ENCODE data around the gene GABRG3. TPM values are rescaled to one million over a fixed set of nuclear protein-coding genes. Genes with fewer than 3 reads are reported as not detected.

GABRG3 gene
- total RNA-seq, 3 donors from 2014 or later = 0.15 to 0.33 TPM; not detected in 1

DNA sequence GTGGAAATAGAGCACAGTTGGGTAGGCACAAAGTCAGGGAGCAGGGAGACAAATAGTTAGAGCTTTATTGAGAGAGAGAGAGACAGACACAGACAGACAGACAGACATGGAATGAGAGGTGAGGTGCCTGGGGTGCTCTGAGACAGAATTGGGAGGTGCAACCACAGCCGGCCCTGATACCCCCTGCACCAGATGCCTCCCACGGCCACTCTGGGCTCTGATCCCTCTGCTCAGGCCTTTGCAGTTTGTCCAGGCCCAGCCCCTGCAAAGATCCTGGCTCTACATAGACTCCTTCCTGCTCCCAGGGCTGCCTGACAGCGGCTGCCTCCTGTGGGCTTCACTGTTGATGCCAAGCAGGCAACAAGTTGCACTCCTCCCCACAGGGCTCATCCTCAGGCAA is 283.8 kb downstream of the GABRG3 start:
- intact Hi-C loops (cut with DNase I; ENCODE audit: low total_unique reads) = no loop called here
- H3K4me3 ChIP-seq = no peak overlapping the region
- no peaks in the 10 kb centered on the region for H3K4me1 ChIP-seq
- TF ChIP-seq, protein P1, sequence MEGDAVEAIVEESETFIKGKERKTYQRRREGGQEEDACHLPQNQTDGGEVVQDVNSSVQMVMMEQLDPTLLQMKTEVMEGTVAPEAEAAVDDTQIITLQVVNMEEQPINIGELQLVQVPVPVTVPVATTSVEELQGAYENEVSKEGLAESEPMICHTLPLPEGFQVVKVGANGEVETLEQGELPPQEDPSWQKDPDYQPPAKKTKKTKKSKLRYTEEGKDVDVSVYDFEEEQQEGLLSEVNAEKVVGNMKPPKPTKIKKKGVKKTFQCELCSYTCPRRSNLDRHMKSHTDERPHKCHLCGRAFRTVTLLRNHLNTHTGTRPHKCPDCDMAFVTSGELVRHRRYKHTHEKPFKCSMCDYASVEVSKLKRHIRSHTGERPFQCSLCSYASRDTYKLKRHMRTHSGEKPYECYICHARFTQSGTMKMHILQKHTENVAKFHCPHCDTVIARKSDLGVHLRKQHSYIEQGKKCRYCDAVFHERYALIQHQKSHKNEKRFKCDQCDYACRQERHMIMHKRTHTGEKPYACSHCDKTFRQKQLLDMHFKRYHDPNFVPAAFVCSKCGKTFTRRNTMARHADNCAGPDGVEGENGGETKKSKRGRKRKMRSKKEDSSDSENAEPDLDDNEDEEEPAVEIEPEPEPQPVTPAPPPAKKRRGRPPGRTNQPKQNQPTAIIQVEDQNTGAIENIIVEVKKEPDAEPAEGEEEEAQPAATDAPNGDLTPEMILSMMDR (IDR thresholded peaks at IDR 0.05) = no peak
- no peak for TF ChIP-seq POLR2AphosphoS5 (IDR thresholded peaks at IDR 0.05)
- no peak for TF ChIP-seq POLR2A (IDR thresholded peaks at IDR 0.05)
- H3K27me3 ChIP-seq = no peaks in the 10 kb centered on the region
- DNase-seq (ENCODE audit: low spot score in 2 of 2) = no peak
- no peaks in the 10 kb centered on the region for H3K36me3 ChIP-seq
- H3K27ac ChIP-seq = no peak overlapping the region
- H3K9me3 ChIP-seq = no peaks in the 10 kb centered on the region

DNA sequence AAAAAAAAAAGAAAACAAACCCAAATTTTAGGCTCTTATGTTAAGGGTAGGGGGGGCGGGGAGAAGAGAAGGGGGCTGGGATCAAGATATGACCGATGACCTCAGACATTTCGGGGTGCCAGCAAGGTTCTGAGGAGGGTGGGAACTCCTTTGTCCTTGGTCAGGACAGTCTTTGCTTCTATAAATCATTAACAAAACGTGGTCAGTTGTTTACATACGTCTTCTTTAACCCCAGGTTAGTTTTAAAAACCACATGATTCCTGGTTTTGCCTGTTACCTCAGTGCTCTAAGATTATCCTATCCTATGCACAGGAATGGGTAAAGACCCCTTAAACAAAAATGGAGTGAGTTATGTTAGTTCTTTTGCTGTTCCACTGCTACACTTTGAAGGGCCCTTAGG is 285.5 kb downstream of the GABRG3 start:
- intact Hi-C loops (cut with DNase I; ENCODE audit: low total_unique reads) = no loop called here
- no peaks in the 10 kb centered on the region for H3K36me3 ChIP-seq
- no peak overlapping the region for H3K27ac ChIP-seq
- DNase-seq (ENCODE audit: low spot score in 2 of 2) = no peak
- H3K9me3 ChIP-seq = no peaks in the 10 kb centered on the region
- TF ChIP-seq POLR2AphosphoS5 (IDR thresholded peaks at IDR 0.05) (no peak), POLR2A (IDR thresholded peaks at IDR 0.05) (no peak)
- TF ChIP-seq, protein P1 (IDR thresholded peaks at IDR 0.05) = no peak
- H3K27me3 ChIP-seq = no peaks in the 10 kb centered on the region
- no peaks in the 10 kb centered on the region for H3K4me1 ChIP-seq
- no peak overlapping the region for H3K4me3 ChIP-seq

DNA sequence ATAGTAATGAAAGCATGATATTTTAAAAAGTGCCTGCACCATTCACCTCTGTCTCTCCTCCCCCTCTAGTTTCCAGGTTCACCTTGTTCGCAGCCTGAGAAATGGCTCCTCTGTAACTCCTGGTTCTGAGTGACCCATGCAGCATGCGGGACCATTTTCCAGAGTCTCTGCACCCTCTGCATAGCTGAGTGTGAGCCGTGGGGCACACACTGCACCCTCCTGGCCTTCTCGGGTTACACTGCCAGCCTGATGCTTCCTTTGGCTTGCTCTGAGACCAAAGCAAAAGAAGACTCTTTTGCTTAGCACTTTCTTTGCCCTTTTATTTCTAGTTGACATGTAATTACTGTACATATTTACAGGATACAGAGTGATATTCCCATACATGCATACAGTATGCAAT is 287.3 kb downstream of the GABRG3 start:
- TF ChIP-seq POLR2A (IDR thresholded peaks at IDR 0.05) (no peak), POLR2AphosphoS5 (IDR thresholded peaks at IDR 0.05) (no peak)
- TF ChIP-seq, protein P1 (IDR thresholded peaks at IDR 0.05) = no peak
- Histone ChIP-seq H3K9me3 (no peaks in the 10 kb centered on the region), H3K36me3 (no peaks in the 10 kb centered on the region), H3K27ac (no peak overlapping the region), H3K4me1 (no peaks in the 10 kb centered on the region), H3K4me3 (no peak overlapping the region), H3K27me3 (no peaks in the 10 kb centered on the region)
- DNase-seq (ENCODE audit: low spot score in 2 of 2) = no peak
- intact Hi-C loops (cut with DNase I; ENCODE audit: low total_unique reads) = no loop called here

DNA sequence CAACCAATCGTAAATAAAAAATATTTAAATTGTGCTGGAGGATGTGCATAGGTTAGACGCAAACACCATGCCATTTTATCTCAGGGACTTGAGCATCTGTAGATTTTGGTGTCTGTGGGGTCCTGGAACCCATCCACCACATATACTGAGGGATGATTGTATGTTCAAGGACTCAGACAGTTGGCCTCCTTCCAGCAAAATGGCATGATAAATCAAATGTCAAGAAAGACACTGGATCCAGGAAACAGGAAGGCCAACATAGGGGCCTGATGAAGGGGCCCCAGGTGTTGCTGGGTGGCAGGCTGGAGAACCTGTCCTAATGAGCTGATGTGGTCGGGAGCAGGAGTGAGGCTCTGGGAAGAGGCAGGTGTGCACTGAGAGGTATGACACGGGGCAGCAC is 289.5 kb downstream of the GABRG3 start:
- intact Hi-C loops (cut with DNase I; ENCODE audit: low total_unique reads) = no loop called here
- H3K9me3 ChIP-seq = no peaks in the 10 kb centered on the region

DNA sequence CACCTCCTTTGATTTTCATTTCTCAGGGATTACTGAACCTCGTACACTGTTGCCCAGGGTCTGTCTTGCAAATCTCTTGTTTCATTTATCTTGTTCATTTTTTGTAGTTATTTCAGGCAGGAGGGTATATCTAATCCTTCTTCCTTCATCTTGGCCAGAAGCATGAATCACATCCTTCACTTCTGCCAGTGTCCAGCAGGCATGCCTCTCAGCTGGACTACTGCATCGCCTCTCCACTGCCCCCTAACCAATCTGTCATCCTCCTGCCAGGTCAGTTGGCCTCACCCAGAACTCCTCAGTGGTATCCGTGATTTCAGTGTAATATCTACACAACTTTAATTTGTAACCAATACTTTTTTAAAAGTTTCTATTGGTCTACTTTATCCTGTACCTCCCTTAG is 297.9 kb downstream of the GABRG3 start:
- intact Hi-C loops (cut with DNase I; ENCODE audit: low total_unique reads) = no loop called here
- no peaks in the 10 kb centered on the region for H3K27me3 ChIP-seq
- DNase-seq (ENCODE audit: low spot score in 2 of 2) = no peak
- H3K9me3 ChIP-seq = no peaks in the 10 kb centered on the region
- H3K27ac ChIP-seq = no peak overlapping the region
- no peak for TF ChIP-seq POLR2A (IDR thresholded peaks at IDR 0.05)
- TF ChIP-seq, protein P1 (IDR thresholded peaks at IDR 0.05) = no peak
- no peak for TF ChIP-seq POLR2AphosphoS5 (IDR thresholded peaks at IDR 0.05)
- H3K4me3 ChIP-seq = no peak overlapping the region
- H3K36me3 ChIP-seq = no peaks in the 10 kb centered on the region
- H3K4me1 ChIP-seq = no peaks in the 10 kb centered on the region

More for the DNA sequence above, 289.5 kb downstream of the GABRG3 start:
- no peak for TF ChIP-seq POLR2AphosphoS5 (IDR thresholded peaks at IDR 0.05)
- TF ChIP-seq, protein P1 (IDR thresholded peaks at IDR 0.05) = no peak
- no peak for TF ChIP-seq POLR2A (IDR thresholded peaks at IDR 0.05)
- H3K27me3 ChIP-seq = no peaks in the 10 kb centered on the region
- H3K4me3 ChIP-seq = no peak overlapping the region
- no peak for DNase-seq (ENCODE audit: low spot score in 2 of 2)
- no peaks in the 10 kb centered on the region for H3K4me1 ChIP-seq
- H3K36me3 ChIP-seq = no peaks in the 10 kb centered on the region
- no peak overlapping the region for H3K27ac ChIP-seq

Measured in breast epithelium (tissue), 4 donors.